AG04450 (cell line): ENCODE measurements around the gene SLC35F3. TPM values are rescaled to one million over a fixed set of nuclear protein-coding genes. Genes with fewer than 3 reads are reported as not detected.

ENCODE experiments used
- CTCF ChIA-PET: fragments of 300-600, 350-600 bp; formaldehyde crosslinking; extraction: SDS; loops from one replicate; lab custom pipeline; 2022; ENCODE audit warnings: antibody characterized with exemption, inconsistent platforms; lab: Charles Lee
- POLR2A ChIA-PET: fragments of 350-600 bp; formaldehyde crosslinking; extraction: SDS; loops from one replicate; lab custom pipeline; 2021; ENCODE audit warnings: antibody characterized with exemption, inconsistent platforms; lab: Yijun Ruan, JAX
- DNase-seq: peaks from one replicate; pipeline ENCODE4 v3.0.0-alpha.2; 2011; ENCODE audit warnings: low read depth, low spot score
- H3K27ac ChIP-seq: one replicate; pipeline ENCODE4 v1.5.1; 2012; ENCODE audit warnings: low read depth, low read length, control low read depth
- H3K27me3 ChIP-seq: one replicate; pipeline ENCODE4 v1.6.0; 2012; ENCODE audit warnings: low read length; ENCODE audit not compliant: control insufficient read depth, insufficient read depth
- H3K4me3 ChIP-seq: 2 replicates; pipeline ENCODE4 v1.5.1; 2011; ENCODE audit warnings: mild to moderate bottlenecking, low read depth, low read length, control low read depth
- H3K9me3 ChIP-seq: 2 replicates; pipeline ENCODE4 v1.5.1; 2012; ENCODE audit warnings: low read length; ENCODE audit not compliant: control insufficient read depth, insufficient read depth
- polyA plus RNA-seq: library from polyadenylated mRNA; depleted of rRNA; stranded (reverse); fragments of >200 nt; gene quantifications from 2 replicates; pipeline ENCODE4 v1.2.3, GENCODE V29; 2011
- TF ChIP-seq, protein P1 (sequence below): IDR thresholded peaks from 2 replicates; pipeline ENCODE4 v1.5.1; 2011; ENCODE audit warnings: low read depth, low read length, control low read depth, inconsistent platforms

SLC35F3 gene
- polyA plus RNA-seq, 1 experiment: 0.04 TPM

DNA sequence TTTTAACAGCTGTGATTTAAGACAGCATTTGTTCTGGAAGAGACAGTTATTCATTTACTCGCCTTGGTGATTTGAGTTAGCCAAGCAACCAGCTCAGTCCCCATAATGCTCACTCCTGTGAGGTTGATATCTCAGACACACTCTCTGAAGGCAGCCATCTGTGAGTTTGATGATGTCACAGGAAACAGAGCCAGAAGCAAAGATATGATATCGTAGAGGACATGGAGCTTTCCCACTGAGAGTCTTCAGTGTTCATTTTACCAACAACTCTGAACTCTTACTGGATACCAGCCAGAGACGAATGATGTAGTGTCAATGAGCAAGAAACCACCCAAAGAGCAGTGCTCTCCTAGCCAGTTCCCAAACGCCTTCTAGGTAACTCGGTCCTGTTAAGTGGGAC is 219.4 kb downstream of the SLC35F3 start:
- POLR2A ChIA-PET: no interaction called here
- Histone ChIP-seq H3K9me3 (no peaks in the 10 kb centered on the region), H3K27ac (no peak overlapping the region), H3K27me3 (no peaks in the 10 kb centered on the region), H3K4me3 (no peak overlapping the region)
- no peak for DNase-seq
- CTCF ChIA-PET: interaction anchor here (0.7 to 6.5 kb wide), 4 partner anchors 10 to 203 kb away, joined by 3 to 40 read pairs (median 14); no protein-coding TSS in a partner anchor
- TF ChIP-seq, protein P1, sequence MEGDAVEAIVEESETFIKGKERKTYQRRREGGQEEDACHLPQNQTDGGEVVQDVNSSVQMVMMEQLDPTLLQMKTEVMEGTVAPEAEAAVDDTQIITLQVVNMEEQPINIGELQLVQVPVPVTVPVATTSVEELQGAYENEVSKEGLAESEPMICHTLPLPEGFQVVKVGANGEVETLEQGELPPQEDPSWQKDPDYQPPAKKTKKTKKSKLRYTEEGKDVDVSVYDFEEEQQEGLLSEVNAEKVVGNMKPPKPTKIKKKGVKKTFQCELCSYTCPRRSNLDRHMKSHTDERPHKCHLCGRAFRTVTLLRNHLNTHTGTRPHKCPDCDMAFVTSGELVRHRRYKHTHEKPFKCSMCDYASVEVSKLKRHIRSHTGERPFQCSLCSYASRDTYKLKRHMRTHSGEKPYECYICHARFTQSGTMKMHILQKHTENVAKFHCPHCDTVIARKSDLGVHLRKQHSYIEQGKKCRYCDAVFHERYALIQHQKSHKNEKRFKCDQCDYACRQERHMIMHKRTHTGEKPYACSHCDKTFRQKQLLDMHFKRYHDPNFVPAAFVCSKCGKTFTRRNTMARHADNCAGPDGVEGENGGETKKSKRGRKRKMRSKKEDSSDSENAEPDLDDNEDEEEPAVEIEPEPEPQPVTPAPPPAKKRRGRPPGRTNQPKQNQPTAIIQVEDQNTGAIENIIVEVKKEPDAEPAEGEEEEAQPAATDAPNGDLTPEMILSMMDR: no peak

DNA sequence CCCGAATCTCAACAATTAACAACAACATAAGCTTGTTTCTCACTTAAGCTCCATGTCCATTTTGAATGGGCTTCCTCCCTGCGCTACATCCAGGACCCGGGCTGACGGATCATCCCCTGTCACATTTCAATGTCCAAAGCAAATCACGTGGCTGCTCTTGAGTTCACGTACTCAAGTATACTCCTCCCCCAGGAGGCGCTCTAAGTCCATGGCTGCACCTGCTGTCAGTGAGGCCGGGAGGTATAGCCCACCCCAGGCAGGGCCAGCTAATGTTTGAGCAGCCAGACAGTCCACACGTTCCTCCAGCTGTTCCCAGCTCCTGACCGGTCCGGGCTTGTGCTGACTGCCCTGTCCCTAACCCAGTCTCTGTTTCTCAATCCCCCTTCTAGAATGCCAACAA is 220.8 kb downstream of the SLC35F3 start:
- ChIA-PET CTCF (interaction anchor here (0.5 to 6.5 kb wide), 6 partner anchors 11 to 346 kb away, joined by 3 to 40 read pairs (median 4); no protein-coding TSS in a partner anchor), POLR2A (no interaction called here)
- TF ChIP-seq, protein P1: no peak
- Histone ChIP-seq H3K9me3 (no peaks in the 10 kb centered on the region), H3K4me3 (no peak overlapping the region), H3K27ac (no peak overlapping the region), H3K27me3 (no peaks in the 10 kb centered on the region)
- no peak for DNase-seq

DNA sequence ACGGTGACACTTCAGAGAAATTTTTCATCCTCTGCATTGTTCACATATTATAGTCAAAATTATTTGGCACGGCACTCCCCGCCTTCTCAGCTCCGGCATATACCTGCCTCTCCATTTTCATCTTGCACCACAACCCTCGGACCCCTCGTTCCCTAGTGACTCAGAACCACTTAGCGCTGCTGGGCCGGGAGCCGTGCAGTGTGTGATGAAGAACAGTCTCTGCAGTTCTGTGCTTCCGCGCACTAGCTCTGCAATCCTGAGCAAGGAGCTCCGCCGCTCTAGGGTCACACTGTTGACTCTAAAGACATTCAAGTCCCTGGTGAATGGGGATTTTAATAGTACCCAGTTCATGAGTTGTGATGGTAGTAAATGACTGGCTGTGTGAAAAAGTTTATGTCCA is 221.2 kb downstream of the SLC35F3 start:
- ChIA-PET CTCF (interaction anchor here (0.5 to 6.5 kb wide), 5 partner anchors 12 to 345 kb away, joined by 3 to 40 read pairs (median 5); no protein-coding TSS in a partner anchor), POLR2A (no interaction called here)
- Histone ChIP-seq H3K4me3 (no peak overlapping the region), H3K9me3 (no peaks in the 10 kb centered on the region), H3K27me3 (no peaks in the 10 kb centered on the region), H3K27ac (no peak overlapping the region)
- TF ChIP-seq, protein P1: no peak
- DNase-seq: no peak

DNA sequence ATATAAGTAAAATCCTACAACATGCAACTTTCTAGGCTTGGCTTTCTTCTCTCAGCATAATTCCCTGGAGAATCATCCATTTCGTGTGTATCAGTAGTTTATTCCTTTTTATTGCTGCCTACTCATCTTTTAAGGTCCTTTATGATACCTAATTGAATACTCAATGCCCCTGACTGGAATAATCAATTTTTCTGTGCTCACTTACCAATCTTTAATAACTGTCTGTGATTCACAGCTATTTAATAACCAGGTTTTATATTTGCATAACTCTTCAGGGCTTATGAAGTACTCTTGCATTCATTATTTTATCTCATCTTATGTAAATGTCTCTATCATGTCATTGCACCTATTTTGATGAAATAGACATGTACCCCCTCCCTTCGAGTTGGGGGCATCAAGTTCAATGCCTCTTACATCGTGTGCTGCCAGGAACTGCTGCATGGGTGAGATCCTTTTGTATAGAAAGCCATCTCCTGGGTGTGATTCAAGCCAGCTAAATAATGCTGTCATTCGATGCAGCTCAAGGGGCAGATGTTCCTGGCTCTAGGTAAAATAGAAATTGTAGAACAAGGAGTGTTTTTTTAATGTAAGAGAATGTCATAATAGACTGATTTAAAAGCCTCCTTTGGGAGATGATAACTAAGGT is 222.7 kb downstream of the SLC35F3 start:
- TF ChIP-seq, protein P1: no peak
- Histone ChIP-seq H3K4me3 (no peak overlapping the region), H3K9me3 (no peaks in the 10 kb centered on the region), H3K27ac (no peak overlapping the region), H3K27me3 (no peaks in the 10 kb centered on the region)
- CTCF ChIA-PET: interaction anchor here (6.5 kb wide), 1 partner anchor 13 kb away, joined by 40 read pairs; no protein-coding TSS in a partner anchor
- POLR2A ChIA-PET: no interaction called here
- DNase-seq: no peak

DNA sequence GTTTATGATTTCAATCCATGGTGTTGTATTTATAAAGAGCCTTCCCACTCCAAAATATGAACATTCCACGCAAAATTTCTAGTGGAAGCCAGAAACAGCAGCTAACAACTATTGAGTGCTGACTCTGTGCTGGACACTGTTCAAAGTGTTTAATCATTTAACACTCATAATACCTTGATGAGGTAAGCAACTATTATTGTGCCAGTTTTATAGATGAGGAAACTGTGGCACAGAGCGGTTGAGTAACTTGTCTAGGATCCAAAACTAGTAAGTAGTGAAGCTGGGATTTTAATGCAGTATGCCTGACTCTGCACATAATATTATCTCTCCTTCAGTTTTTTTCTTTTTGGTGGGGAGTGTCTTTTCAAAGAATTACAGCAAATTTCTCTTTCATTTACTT is 228.3 kb downstream of the SLC35F3 start:
- TF ChIP-seq, protein P1: no peak
- H3K9me3 ChIP-seq: no peaks in the 10 kb centered on the region
- CTCF ChIA-PET: interaction anchor here (0.6 to 1.2 kb wide), 2 partner anchors 16 to 18 kb away, joined by 3 to 6 read pairs; no protein-coding TSS in a partner anchor
- no peak for DNase-seq
- H3K4me3 ChIP-seq: no peak overlapping the region
- H3K27ac ChIP-seq: no peak overlapping the region
- no peaks in the 10 kb centered on the region for H3K27me3 ChIP-seq
- POLR2A ChIA-PET: no interaction called here
